HEK293 (cell line): ENCODE results near the gene LUC7L.

Experiments used
- TCF7L2 ChIP-seq: IDR thresholded peaks from 2 replicates; pipeline ENCODE4 v1.6.1; 2011; ENCODE audit warnings: low read depth, mild to moderate bottlenecking, inconsistent platforms, low read length, moderate library complexity, borderline replicate concordance
- ZBTB21 ChIP-seq: fragments of 450-650 bp; formaldehyde crosslinking; IDR thresholded peaks from 2 replicates; pipeline ENCODE4 v1.5.1; 2017; ENCODE audit warnings: missing biosample characterization, missing genetic modification characterization
- ZBTB48 ChIP-seq: fragments of 450-650 bp; formaldehyde crosslinking; IDR thresholded peaks from 2 replicates; pipeline ENCODE4 v1.5.1; 2016; ENCODE audit warnings: missing biosample characterization, missing genetic modification characterization
- ZNF10 ChIP-seq: fragments of 450-650 bp; formaldehyde crosslinking; IDR thresholded peaks from 2 replicates; pipeline ENCODE4 v1.5.1; 2017; ENCODE audit warnings: missing biosample characterization, missing genetic modification characterization
- ZNF621 ChIP-seq: fragments of 450-650 bp; formaldehyde crosslinking; IDR thresholded peaks from 2 replicates; pipeline ENCODE4 v1.5.1; 2017; ENCODE audit warnings: missing biosample characterization, missing genetic modification characterization
- ZNF747 ChIP-seq: fragments of 450-650 bp; formaldehyde crosslinking; IDR thresholded peaks from 2 replicates; pipeline ENCODE4 v1.5.1; 2016; ENCODE audit warnings: missing biosample characterization, missing genetic modification characterization
- TF ChIP-seq, protein P1 (sequence below): fragments of 450-650 bp; formaldehyde crosslinking; IDR thresholded peaks from 2 replicates; pipeline ENCODE4 v1.5.1; 2016; ENCODE audit warnings: missing biosample characterization, missing genetic modification characterization
- TF ChIP-seq, protein P2 (sequence below): fragments of 450-650 bp; formaldehyde crosslinking; IDR thresholded peaks from 2 replicates; pipeline ENCODE4 v1.5.1; 2016; ENCODE audit warnings: missing biosample characterization, missing genetic modification characterization
- TF ChIP-seq, protein P3 (sequence below): fragments of 450-650 bp; formaldehyde crosslinking; IDR thresholded peaks from 2 replicates; pipeline ENCODE4 v1.5.1; 2016; ENCODE audit warnings: missing biosample characterization, missing genetic modification characterization

DNA sequence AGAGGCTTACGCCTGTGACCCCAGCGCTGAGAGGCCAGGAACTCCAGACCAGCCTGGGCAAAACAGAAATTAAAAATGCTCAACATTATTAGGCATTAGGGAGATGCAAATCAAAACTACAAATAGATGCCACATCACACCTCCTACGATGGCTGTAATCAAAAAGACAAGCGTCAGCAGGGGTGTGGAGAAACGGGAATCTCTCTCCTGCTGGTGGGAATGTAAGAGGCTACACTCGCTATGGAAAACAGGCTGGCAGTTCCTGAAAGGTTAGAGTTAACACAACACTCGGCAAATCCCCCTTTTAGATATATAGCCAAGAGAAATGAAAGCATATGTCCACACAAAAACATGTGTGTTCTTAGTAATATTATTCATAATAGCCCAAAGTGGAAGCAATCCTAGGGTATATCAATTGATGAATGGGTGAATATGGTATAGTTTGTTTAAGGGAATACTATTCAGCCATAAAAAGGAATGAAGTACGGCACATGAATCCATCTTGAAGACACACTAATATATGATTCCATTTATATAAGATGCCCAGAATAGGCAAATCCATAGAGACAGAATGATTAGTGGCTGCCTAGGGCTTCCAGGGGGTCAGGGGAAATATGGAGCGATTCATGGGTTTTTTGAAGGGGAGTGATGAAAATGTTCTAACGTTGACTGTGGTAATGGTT is 88.9 kb downstream of the LUC7L start:
- TF ChIP-seq ZNF621 (no peak), ZNF10 (no peak), ZBTB21 (tag by site-specific recombination) (no peak), ZNF747 (no peak), ZBTB48 (tag by site-specific recombination) (no peak), TCF7L2 (no peak)
- TF ChIP-seq, protein P1, sequence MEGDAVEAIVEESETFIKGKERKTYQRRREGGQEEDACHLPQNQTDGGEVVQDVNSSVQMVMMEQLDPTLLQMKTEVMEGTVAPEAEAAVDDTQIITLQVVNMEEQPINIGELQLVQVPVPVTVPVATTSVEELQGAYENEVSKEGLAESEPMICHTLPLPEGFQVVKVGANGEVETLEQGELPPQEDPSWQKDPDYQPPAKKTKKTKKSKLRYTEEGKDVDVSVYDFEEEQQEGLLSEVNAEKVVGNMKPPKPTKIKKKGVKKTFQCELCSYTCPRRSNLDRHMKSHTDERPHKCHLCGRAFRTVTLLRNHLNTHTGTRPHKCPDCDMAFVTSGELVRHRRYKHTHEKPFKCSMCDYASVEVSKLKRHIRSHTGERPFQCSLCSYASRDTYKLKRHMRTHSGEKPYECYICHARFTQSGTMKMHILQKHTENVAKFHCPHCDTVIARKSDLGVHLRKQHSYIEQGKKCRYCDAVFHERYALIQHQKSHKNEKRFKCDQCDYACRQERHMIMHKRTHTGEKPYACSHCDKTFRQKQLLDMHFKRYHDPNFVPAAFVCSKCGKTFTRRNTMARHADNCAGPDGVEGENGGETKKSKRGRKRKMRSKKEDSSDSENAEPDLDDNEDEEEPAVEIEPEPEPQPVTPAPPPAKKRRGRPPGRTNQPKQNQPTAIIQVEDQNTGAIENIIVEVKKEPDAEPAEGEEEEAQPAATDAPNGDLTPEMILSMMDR, result no peak
- TF ChIP-seq, protein P2, sequence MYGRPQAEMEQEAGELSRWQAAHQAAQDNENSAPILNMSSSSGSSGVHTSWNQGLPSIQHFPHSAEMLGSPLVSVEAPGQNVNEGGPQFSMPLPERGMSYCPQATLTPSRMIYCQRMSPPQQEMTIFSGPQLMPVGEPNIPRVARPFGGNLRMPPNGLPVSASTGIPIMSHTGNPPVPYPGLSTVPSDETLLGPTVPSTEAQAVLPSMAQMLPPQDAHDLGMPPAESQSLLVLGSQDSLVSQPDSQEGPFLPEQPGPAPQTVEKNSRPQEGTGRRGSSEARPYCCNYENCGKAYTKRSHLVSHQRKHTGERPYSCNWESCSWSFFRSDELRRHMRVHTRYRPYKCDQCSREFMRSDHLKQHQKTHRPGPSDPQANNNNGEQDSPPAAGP (tag by site-specific recombination), result no peak
- TF ChIP-seq, protein P3, sequence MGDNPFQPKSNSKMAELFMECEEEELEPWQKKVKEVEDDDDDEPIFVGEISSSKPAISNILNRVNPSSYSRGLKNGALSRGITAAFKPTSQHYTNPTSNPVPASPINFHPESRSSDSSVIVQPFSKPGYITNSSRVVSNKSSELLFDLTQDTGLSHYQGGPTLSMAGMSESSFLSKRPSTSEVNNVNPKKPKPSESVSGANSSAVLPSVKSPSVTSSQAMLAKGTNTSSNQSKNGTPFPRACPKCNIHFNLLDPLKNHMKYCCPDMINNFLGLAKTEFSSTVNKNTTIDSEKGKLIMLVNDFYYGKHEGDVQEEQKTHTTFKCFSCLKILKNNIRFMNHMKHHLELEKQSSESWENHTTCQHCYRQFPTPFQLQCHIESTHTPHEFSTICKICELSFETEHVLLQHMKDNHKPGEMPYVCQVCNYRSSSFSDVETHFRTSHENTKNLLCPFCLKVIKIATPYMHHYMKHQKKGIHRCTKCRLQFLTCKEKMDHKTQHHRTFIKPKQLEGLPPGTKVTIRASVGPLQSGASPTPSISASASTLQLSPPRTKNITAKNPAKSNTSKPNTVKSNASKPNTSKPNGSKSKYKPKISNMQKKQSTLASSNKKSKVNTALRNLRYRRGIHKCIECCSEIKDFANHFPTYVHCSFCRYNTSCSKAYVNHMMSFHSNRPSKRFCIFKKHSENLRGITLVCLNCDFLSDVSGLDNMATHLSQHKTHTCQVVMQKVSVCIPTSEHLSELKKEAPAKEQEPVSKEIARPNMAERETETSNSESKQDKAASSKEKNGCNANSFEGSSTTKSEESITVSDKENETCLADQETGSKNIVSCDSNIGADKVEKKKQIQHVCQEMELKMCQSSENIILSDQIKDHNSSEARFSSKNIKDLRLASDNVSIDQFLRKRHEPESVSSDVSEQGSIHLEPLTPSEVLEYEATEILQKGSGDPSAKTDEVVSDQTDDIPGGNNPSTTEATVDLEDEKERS (tag by site-specific recombination), result no peak
